GM23248 (cell line): ENCODE measurements around the gene SPEN. TPM values are rescaled to one million over a fixed set of nuclear protein-coding genes. Genes with fewer than 3 reads are reported as not detected.

Experiments
- DNase-seq: peaks from one replicate; pipeline ENCODE4 v3.0.0-alpha.2; 2015
- H2AFZ ChIP-seq: fragments of 200-600 bp; sonication (generic); 2 replicates; pipeline ENCODE4 v1.6.1; 2016; ENCODE audit warnings: antibody characterized with exemption
- H3F3A ChIP-seq: fragments of 200-600 bp; sonication (generic); 2 replicates; pipeline ENCODE4 v1.6.1; 2016; ENCODE audit warnings: mild to moderate bottlenecking, antibody characterized with exemption, mixed run types; ENCODE audit not compliant: insufficient read depth
- H3K27ac ChIP-seq: fragments of 200-600 bp; sonication (generic); 2 replicates; pipeline ENCODE4 v1.5.1; 2016; ENCODE audit warnings: mild to moderate bottlenecking
- H3K27me3 ChIP-seq: fragments of 200-600 bp; sonication (generic); replicated peaks from 2 replicates; pipeline ENCODE4 v1.6.1; 2016; ENCODE audit warnings: mild to moderate bottlenecking; ENCODE audit not compliant: insufficient read depth
- H3K36me3 ChIP-seq: fragments of 200-600 bp; sonication (generic); 2 replicates; pipeline ENCODE4 v1.6.1; 2016; ENCODE audit warnings: low read depth, mild to moderate bottlenecking
- H3K4me1 ChIP-seq: fragments of 200-600 bp; sonication (generic); 2 replicates; pipeline ENCODE4 v1.6.1; 2016; ENCODE audit warnings: mild to moderate bottlenecking; ENCODE audit not compliant: insufficient read depth
- H3K4me2 ChIP-seq: fragments of 200-600 bp; sonication (generic); one replicate; pipeline ENCODE4 v1.6.1; 2016; ENCODE audit warnings: mild to moderate bottlenecking; ENCODE audit not compliant: unreplicated experiment
- H3K4me3 ChIP-seq: fragments of 200-600 bp; sonication (generic); 2 replicates; pipeline ENCODE4 v1.5.1; 2016; ENCODE audit warnings: mild to moderate bottlenecking
- H3K79me2 ChIP-seq: fragments of 200-600 bp; sonication (generic); 2 replicates; pipeline ENCODE4 v1.6.1; 2016; ENCODE audit warnings: mild to moderate bottlenecking; ENCODE audit not compliant: insufficient read depth
- H3K9ac ChIP-seq: fragments of 200-600 bp; sonication (generic); 2 replicates; pipeline ENCODE4 v1.6.1; 2016; ENCODE audit warnings: mild to moderate bottlenecking
- H3K9me2 ChIP-seq: fragments of 200-600 bp; sonication (generic); 2 replicates; pipeline ENCODE4 v1.6.1; 2016; ENCODE audit warnings: mixed run types, mild to moderate bottlenecking, moderate library complexity; ENCODE audit not compliant: insufficient read depth
- H3K9me3 ChIP-seq: fragments of 200-600 bp; sonication (generic); one replicate; pipeline ENCODE4 v1.6.1; 2017; ENCODE audit warnings: low read depth
- H4K20me1 ChIP-seq: fragments of 200-600 bp; sonication (generic); 2 replicates; pipeline ENCODE4 v1.6.0; 2016; ENCODE audit not compliant: insufficient read depth
- EZH2 ChIP-seq: fragments of 200-600 bp; sonication (generic); IDR thresholded peaks from 2 replicates; pipeline ENCODE4 v1.6.1; 2018; ENCODE audit warnings: antibody characterized with exemption, mild to moderate bottlenecking; ENCODE audit not compliant: insufficient read depth, poor library complexity, severe bottlenecking
- EZH2phosphoT487 ChIP-seq: fragments of 200-600 bp; sonication (generic); IDR thresholded peaks from 2 replicates; pipeline ENCODE4 v1.6.1; 2018; ENCODE audit warnings: antibody characterized with exemption, moderate library complexity, mild to moderate bottlenecking, low read depth; ENCODE audit not compliant: insufficient read depth
- WGBS, 2 experiments: methylation state at CpG; one replicate each; pipeline ENCODE4 v1.1.6; 2015 to 2017; ENCODE audit warnings: low lambda C conversion rate in 2 of 2, low coverage in 1 of 2; ENCODE audit errors: missing lambda C conversion rate in 2 of 2; 5-methylcytosine and 5-hydroxymethylcytosine counted together
- in situ Hi-C: fragments of 300-500 bp; cut with MboI; formaldehyde crosslinking; loops from 2 replicates; pipeline ENCODE4 v1.15.0; 2020
- polyA plus RNA-seq: library from polyadenylated mRNA; unstranded; fragments of >200 nt; fragmentation: Nextera tagmentation; extraction: Ambion mirVana; gene quantifications from 2 replicates; pipeline ENCODE4 v1.2.1, GENCODE V29; 2016
- total RNA-seq: library from RNA; depleted of rRNA; stranded (reverse); fragments of >200 nt; shearing (Covaris generic); gene quantifications from 2 replicates; pipeline ENCODE4 v1.2.3, GENCODE V29; 2014

Gene SPEN
- total and polyA plus RNA-seq, 2 experiments from 2014 or later, result 16.5 to 17.2 TPM

- no peak overlapping the region for H2AFZ ChIP-seq
- peaks cover 39% of the 10 kb centered on the region for H3K4me1 ChIP-seq
- H3K4me3 ChIP-seq, result no peak overlapping the region
- no peaks in the 10 kb centered on the region; the same call in 1 of the 2 replicates for H4K20me1 ChIP-seq
- WGBS, 2 experiments, result 92 to 94% methylated on average over 5 of the region's 5 CpGs
- H3K27ac ChIP-seq, result no peak overlapping the region
- 0 out of 2 replicates have a peak, but pooled peaks cover 5% of the 10 kb centered on the region for H3K36me3 ChIP-seq
- H3K27me3 ChIP-seq, result no peaks in the 10 kb centered on the region
- peaks cover 82% of the 10 kb centered on the region for H3K79me2 ChIP-seq
- H3F3A ChIP-seq, result peaks cover 53% of the 10 kb centered on the region
- TF ChIP-seq EZH2phosphoT487, result no peak
- TF ChIP-seq EZH2, result no peak
- H3K9me3 ChIP-seq, result no peaks in the 10 kb centered on the region
- in situ Hi-C loops, result no loop called here
- H3K9me2 ChIP-seq, result no peaks in the 10 kb centered on the region
- no peak overlapping the region for H3K4me2 ChIP-seq
- no peak for DNase-seq
- no peak overlapping the region for H3K9ac ChIP-seq
Observed at GRCh38 chr1:15968172-15968571, 120.7 kb downstream of the SPEN start.

DNA sequence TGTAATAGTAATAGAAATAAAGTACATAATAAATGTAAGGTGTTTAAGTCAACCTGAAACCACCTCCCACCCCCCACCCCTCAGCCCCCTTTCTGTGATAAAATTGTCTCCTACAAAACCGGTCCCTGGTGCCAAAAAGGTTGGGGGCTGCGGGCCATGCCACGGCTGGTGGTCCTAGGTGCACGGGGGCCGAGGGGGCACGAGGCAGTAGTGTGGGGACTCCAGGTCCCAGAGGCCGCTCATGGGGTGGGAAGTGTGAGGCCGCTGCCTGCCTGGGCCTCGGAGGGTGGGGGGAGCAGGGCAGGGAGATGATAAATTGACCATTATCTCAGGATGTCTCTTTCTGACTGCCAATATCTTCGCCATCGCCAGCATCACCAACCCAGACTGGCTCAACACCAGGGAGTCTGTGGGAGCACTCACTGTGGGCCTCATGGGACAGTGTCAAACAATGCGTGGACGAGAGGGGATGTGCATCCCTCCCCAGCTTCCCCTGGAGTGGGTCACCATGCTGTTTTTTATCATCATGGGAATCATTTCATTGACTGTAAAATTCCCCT is 121.9 kb downstream of the SPEN start:
- Histone ChIP-seq H3K79me2 (peaks cover 82% of the 10 kb centered on the region), H2AFZ (no peak overlapping the region), H3K36me3 (0 out of 2 replicates have a peak, but pooled peaks cover 5% of the 10 kb centered on the region), H3K9ac (no peak overlapping the region), H3K27me3 (no peaks in the 10 kb centered on the region), H3K4me1 (peaks cover 29% of the 10 kb centered on the region), H3K9me3 (no peaks in the 10 kb centered on the region), H3K4me2 (no peak overlapping the region), H3F3A (peaks cover 41% of the 10 kb centered on the region), H3K9me2 (no peaks in the 10 kb centered on the region), H3K27ac (no peak overlapping the region), H3K4me3 (no peak overlapping the region), H4K20me1 (no peaks in the 10 kb centered on the region; the same call in 1 of the 2 replicates)
- in situ Hi-C loops, result no loop called here
- TF ChIP-seq EZH2phosphoT487 (no peak), EZH2 (no peak)
- DNase-seq, result no peak
- 96 to 100% methylated on average over 12 to 13 of the region's 13 CpGs for WGBS, 2 experiments

GRCh38 chr1:15970911-15971310 is 123.4 kb downstream of the SPEN start:
- in situ Hi-C loops, result no loop called here
- Histone ChIP-seq H3K9me3 (no peaks in the 10 kb centered on the region), H3F3A (peaks cover 26% of the 10 kb centered on the region), H3K9me2 (no peaks in the 10 kb centered on the region), H2AFZ (no peak overlapping the region), H3K4me3 (no peak overlapping the region), H3K36me3 (0 out of 2 replicates have a peak, but pooled peaks cover 5% of the 10 kb centered on the region), H4K20me1 (no peaks in the 10 kb centered on the region), H3K27ac (no peak overlapping the region), H3K79me2 (peaks cover 86% of the 10 kb centered on the region), H3K9ac (no peak overlapping the region), H3K4me2 (no peak overlapping the region), H3K4me1 (peaks cover 19% of the 10 kb centered on the region), H3K27me3 (no peaks in the 10 kb centered on the region)
- no peak for DNase-seq
- TF ChIP-seq EZH2phosphoT487, result no peak
- TF ChIP-seq EZH2, result no peak

- Histone ChIP-seq H3K27ac (no peak overlapping the region), H3K9ac (no peak overlapping the region), H4K20me1 (no peaks in the 10 kb centered on the region), H3K4me3 (no peak overlapping the region), H3K9me2 (no peaks in the 10 kb centered on the region), H3K36me3 (0 out of 2 replicates have a peak, but pooled peaks cover 5% of the 10 kb centered on the region), H3K9me3 (no peaks in the 10 kb centered on the region), H3K4me2 (no peak overlapping the region), H3K27me3 (no peaks in the 10 kb centered on the region), H3K4me1 (peaks cover 7% of the 10 kb centered on the region), H2AFZ (no peak overlapping the region), H3K79me2 (peaks cover 80% of the 10 kb centered on the region), H3F3A (peaks cover 13% of the 10 kb centered on the region)
- TF ChIP-seq EZH2phosphoT487 (no peak), EZH2 (no peak)
- in situ Hi-C loops, result no loop called here
- DNase-seq, result no peak
- WGBS, 2 experiments, result 100% methylated on average over 1 of the region's 1 CpG
Observed at GRCh38 chr1:15972409-15972808, 124.9 kb downstream of the SPEN start.
